K562 (cell line): ENCODE measurements around the gene METTL6. TPM values are rescaled to one million over a fixed set of nuclear protein-coding genes. Genes with fewer than 3 reads are reported as not detected.
A peak's percentile ranks its signal among the peaks of the same experiment; 100 is the strongest.

Source experiments
- ARID2 ChIP-seq: fragments of 450-650 bp; IDR thresholded peaks from 2 replicates; pipeline ENCODE4 v1.6.1; 2017; ENCODE audit warnings: antibody characterized with exemption, mild to moderate bottlenecking
- ARID3A ChIP-seq: IDR thresholded peaks from 2 replicates; pipeline ENCODE4 v1.6.1; 2012; ENCODE audit warnings: low read depth, low read length, improper control_type of control experiment, borderline replicate concordance
- CREB3L1 ChIP-seq: fragments of 450-650 bp; IDR thresholded peaks from 2 replicates; pipeline ENCODE4 v1.6.1; 2014; ENCODE audit warnings: low read depth, mild to moderate bottlenecking, moderate library complexity, borderline replicate concordance
- GABPA ChIP-seq: fragments of 200-800 bp; sonication (Bioruptor generic); conservative IDR thresholded peaks from 2 replicates; pipeline ENCODE4 v1.6.1; 2016; ENCODE audit warnings: low read depth, missing genetic modification characterization, missing compliant biosample characterization
- HMG20A ChIP-seq: fragments of 450-650 bp; formaldehyde crosslinking; conservative IDR thresholded peaks from 2 replicates; pipeline ENCODE4 v1.4.0; 2020; ENCODE audit warnings: mild to moderate bottlenecking, mixed read lengths
- ID3 ChIP-seq, 2 experiments: fragments of 250-450 bp in 1 of 2; fragments of 450-650 bp in 1 of 2; sonication (Bioruptor Pico) in 1 of 2; IDR thresholded peaks; 2 replicates each; pipeline versions ENCODE4 v1.6.1 to v1.8.0; 2016 to 2021; ENCODE audit warnings: mild to moderate bottlenecking in 2 of 2, moderate library complexity in 2 of 2, missing compliant biosample characterization in 1 of 2, missing genetic modification characterization in 1 of 2
- NFIC ChIP-seq: fragments of 450-650 bp; IDR thresholded peaks from 2 replicates; pipeline ENCODE4 v1.6.1; 2017; ENCODE audit warnings: mild to moderate bottlenecking, inconsistent platforms
- PBX2 ChIP-seq, 2 experiments: IDR thresholded peaks in 1 of 2; conservative IDR thresholded peaks in 1 of 2; 2 replicates each; pipeline ENCODE4 v1.6.1; 2016; ENCODE audit warnings: low read depth in 2 of 2, mild to moderate bottlenecking in 1 of 2, missing compliant biosample characterization in 1 of 2, missing genetic modification characterization in 1 of 2, moderate library complexity in 1 of 2
- POLR2B ChIP-seq: fragments of 450-650 bp; IDR thresholded peaks from 2 replicates; pipeline ENCODE4 v1.6.1; 2018; ENCODE audit warnings: low read depth; ENCODE audit not compliant: partially characterized antibody
- STAT5B ChIP-seq: fragments of 250-450 bp; sonication (Bioruptor Pico); IDR thresholded peaks from 2 replicates; pipeline ENCODE4 v1.8.0; 2021; ENCODE audit warnings: mild to moderate bottlenecking, inconsistent platforms
- USF1 ChIP-seq: sonication (generic); formaldehyde crosslinking; IDR thresholded peaks from 2 replicates; pipeline ENCODE4 v1.9.0; 2022; ENCODE audit warnings: mild to moderate bottlenecking, missing genetic modification reagents
- ZBTB7A ChIP-seq: IDR thresholded peaks from 2 replicates; pipeline ENCODE4 v1.6.1; 2011; ENCODE audit warnings: low read depth, mild to moderate bottlenecking, low read length, moderate library complexity, borderline replicate concordance; ENCODE audit not compliant: control insufficient read depth
- ZNF197 ChIP-seq: fragments of 200-800 bp; sonication (Bioruptor generic); IDR thresholded peaks from 2 replicates; pipeline ENCODE4 v1.6.1; 2016; ENCODE audit warnings: low read depth, missing genetic modification characterization, missing compliant biosample characterization
- ZNF232 ChIP-seq: sonication (generic); formaldehyde crosslinking; IDR thresholded peaks from 2 replicates; pipeline ENCODE4 v1.8.0; 2022; ENCODE audit warnings: mild to moderate bottlenecking, missing genetic modification reagents
- ZNF592 ChIP-seq: fragments of 450-650 bp; IDR thresholded peaks from 2 replicates; pipeline ENCODE4 v1.6.1; 2017; ENCODE audit warnings: antibody characterized with exemption, mild to moderate bottlenecking
- polyA plus RNA-seq, 8 experiments: library from polyadenylated mRNA; depleted of rRNA in 4 of 8; stranded (reverse) in 5 of 8; unstranded in 3 of 8; fragments of >200 nt; fragmentation: Nextera tagmentation in 2 of 8; fragmentation: Illumina TruSeq in 1 of 8; extraction: Ambion mirVana in 2 of 8; extraction: Trizol in 1 of 8; gene quantifications; 2 replicates each; pipeline versions ENCODE4 v1.2.1 to v1.2.3, GENCODE V29; 2011 to 2014; ENCODE audit warnings: inconsistent platforms in 1 of 8, missing spikeins in 1 of 8
- total RNA-seq, 7 experiments: library from RNA; depleted of rRNA in 6 of 7; stranded (reverse); fragments of >200 nt in 6 of 7; fragmentation: Illumina TruSeq in 2 of 7; extraction: Trizol in 2 of 7; gene quantifications; 2 replicates each; pipeline versions ENCODE4 v1.2.1 to v1.2.3, GENCODE V29; 2011 to 2021; ENCODE audit warnings: low replicate concordance in 1 of 7

METTL6 gene
- total and polyA plus RNA-seq, 9 of the 15 experiments (the other 6 are each of a cell fraction or from before 2014, with no cell fraction given) = 18.8 to 61.5 (median 33.9) TPM

- TF ChIP-seq ZNF197 (no peak), HMG20A (no peak), ID3 (CRISPR knock-in tag; IDR thresholded peaks at IDR 0.05) (no peak), ID3 (tag; IDR thresholded peaks at IDR 0.05) (peak; percentile 78), POLR2B (no peak), ZNF232 (CRISPR knock-in tag) (no peak), ZNF592 (peak; percentile 39; the same call in 1 of the 2 replicates), GABPA (no peak), ZBTB7A (no peak), USF1 (CRISPR knock-in tag) (no peak), STAT5B (no peak), NFIC (no peak), ARID3A (no peak), ARID2 (no peak), CREB3L1 (no peak), PBX2 (CRISPR knock-in tag; IDR thresholded peaks at IDR 0.05; ENCODE audit: low read depth) (no peak), PBX2 (tag; conservative IDR thresholded peaks at IDR 0.05; ENCODE audit: low read depth) (no peak)
These were observed 23.4 kb downstream of the METTL6 start (continued) for GRCh38 chr3:15403965-15404364.
